GM23338 (cell line): Measurements from ENCODE around the gene DUS2. TPM values are rescaled to one million over a fixed set of nuclear protein-coding genes. Genes with fewer than 3 reads are reported as not detected.

Experiments
- ATAC-seq: fragments of 200-7000 bp; cut with Tn5 transposase; 3 replicates; pipeline ENCODE4 v1.9.1; 2020
- DNase-seq: peaks from one replicate; pipeline ENCODE4 v3.0.0-alpha.2; 2015; ENCODE audit warnings: low spot score
- H2AFZ ChIP-seq: fragments of 200-600 bp; sonication (generic); 2 replicates; pipeline ENCODE4 v1.8.0; 2016; ENCODE audit warnings: antibody characterized with exemption, mild to moderate bottlenecking, moderate library complexity
- H3F3A ChIP-seq: fragments of 200-600 bp; sonication (generic); replicated peaks from 2 replicates; pipeline ENCODE4 v1.8.0; 2017; ENCODE audit warnings: antibody characterized with exemption, mixed run types, low read depth
- H3K27ac ChIP-seq: fragments of 200-600 bp; sonication (generic); 2 replicates; pipeline ENCODE4 v1.6.1; 2016; ENCODE audit warnings: low read depth
- H3K27me3 ChIP-seq: fragments of 200-600 bp; sonication (generic); 2 replicates; pipeline ENCODE4 v1.8.0; 2016; ENCODE audit warnings: mild to moderate bottlenecking, mixed run types, moderate library complexity; ENCODE audit not compliant: insufficient read depth
- H3K36me3 ChIP-seq: fragments of 200-600 bp; sonication (generic); 2 replicates; pipeline ENCODE4 v1.8.0; 2016; ENCODE audit warnings: mild to moderate bottlenecking; ENCODE audit not compliant: insufficient read depth
- H3K4me1 ChIP-seq: fragments of 200-600 bp; sonication (generic); 2 replicates; pipeline ENCODE4 v1.8.0; 2016; ENCODE audit warnings: mild to moderate bottlenecking, moderate library complexity; ENCODE audit not compliant: insufficient read depth
- H3K4me2 ChIP-seq: fragments of 200-600 bp; sonication (generic); 2 replicates; pipeline ENCODE4 v1.7.1; 2017; ENCODE audit warnings: mixed run types
- H3K4me3 ChIP-seq: fragments of 200-600 bp; sonication (generic); 2 replicates; pipeline ENCODE4 v1.6.1; 2016; ENCODE audit warnings: mixed run types
- H3K79me2 ChIP-seq: fragments of 200-600 bp; sonication (generic); replicated peaks from 2 replicates; pipeline ENCODE4 v1.8.0; 2017; ENCODE audit warnings: mild to moderate bottlenecking; ENCODE audit not compliant: insufficient read depth
- H3K9me2 ChIP-seq: fragments of 200-600 bp; sonication (generic); 2 replicates; pipeline ENCODE4 v1.8.0; 2017; ENCODE audit not compliant: insufficient read depth
- H4K20me1 ChIP-seq: fragments of 200-600 bp; sonication (generic); replicated peaks from 2 replicates; pipeline ENCODE4 v1.8.0; 2017; ENCODE audit warnings: mild to moderate bottlenecking; ENCODE audit not compliant: insufficient read depth
- H3K27ac Mint-ChIP-seq: 2 replicates; pipeline ENCODE4 v1.8.0; 2020; ENCODE audit warnings: inconsistent platforms, mild to moderate bottlenecking, moderate library complexity, mixed read lengths
- H3K27me3 Mint-ChIP-seq: 3 replicates; pipeline ENCODE4 v1.8.0; 2022; ENCODE audit warnings: low read depth, mild to moderate bottlenecking, moderate library complexity, mixed read lengths, inconsistent platforms; ENCODE audit not compliant: insufficient read depth, poor library complexity
- H3K36me3 Mint-ChIP-seq: 3 replicates; pipeline ENCODE4 v1.8.0; 2021; ENCODE audit warnings: low read depth, mild to moderate bottlenecking, inconsistent platforms, moderate library complexity, mixed read lengths
- H3K4me1 Mint-ChIP-seq: 3 replicates; pipeline ENCODE4 v1.8.0; 2020; ENCODE audit warnings: mild to moderate bottlenecking, inconsistent platforms, mixed read lengths
- H3K4me3 Mint-ChIP-seq: 3 replicates; pipeline ENCODE4 v1.8.0; 2021; ENCODE audit warnings: moderate library complexity, mild to moderate bottlenecking, inconsistent platforms, mixed read lengths
- H3K9me3 Mint-ChIP-seq: 3 replicates; pipeline ENCODE4 v1.8.0; 2020; ENCODE audit warnings: moderate library complexity, mild to moderate bottlenecking, inconsistent platforms, mixed read lengths
- CREB1 ChIP-seq: fragments of 250-450 bp; sonication (Bioruptor Pico); IDR thresholded peaks from 2 replicates; pipeline ENCODE4 v1.5.0; 2020; ENCODE audit warnings: low read depth, mild to moderate bottlenecking, moderate library complexity
- CTCF ChIP-seq, 2 experiments: fragments of 200-600 bp in 1 of 2; sonication (generic) in 1 of 2; conservative IDR thresholded peaks; 2 replicates each; pipeline versions ENCODE4 v1.5.1 to v1.6.1; 2016 to 2017; ENCODE audit warnings: antibody characterized with exemption in 2 of 2, low read depth in 2 of 2, mild to moderate bottlenecking in 2 of 2, moderate library complexity in 1 of 2
- ETS1 ChIP-seq: IDR thresholded peaks from 2 replicates; pipeline ENCODE4 v1.6.1; 2016; ENCODE audit warnings: antibody characterized with exemption
- EZH2 ChIP-seq: fragments of 200-600 bp; sonication (generic); IDR thresholded peaks from one replicate; pipeline ENCODE4 v1.8.0; 2017; ENCODE audit warnings: antibody characterized with exemption, mild to moderate bottlenecking, low read depth; ENCODE audit not compliant: unreplicated experiment
- EZH2phosphoT487 ChIP-seq: fragments of 200-600 bp; sonication (generic); IDR thresholded peaks from one replicate; pipeline ENCODE4 v1.8.1; 2018; ENCODE audit warnings: antibody characterized with exemption; ENCODE audit not compliant: unreplicated experiment
- JUNB ChIP-seq: IDR thresholded peaks from one replicate; pipeline ENCODE4 v1.6.1; 2016; ENCODE audit warnings: antibody characterized with exemption; ENCODE audit not compliant: unreplicated experiment
- NANOG ChIP-seq: IDR thresholded peaks from 2 replicates; pipeline ENCODE4 v1.6.1; 2016; ENCODE audit warnings: antibody characterized with exemption, borderline replicate concordance
- POLR2AphosphoS5 ChIP-seq: IDR thresholded peaks from 2 replicates; pipeline ENCODE4 v1.6.1; 2016; ENCODE audit warnings: antibody characterized with exemption, low read depth
- STAT1 ChIP-seq: IDR thresholded peaks from one replicate; pipeline ENCODE4 v1.6.1; 2016; ENCODE audit warnings: antibody characterized with exemption; ENCODE audit not compliant: unreplicated experiment
- ZNF114 ChIP-seq: fragments of 250-450 bp; sonication (Bioruptor Pico); IDR thresholded peaks from 2 replicates; pipeline ENCODE4 v1.5.0; 2020; ENCODE audit warnings: mild to moderate bottlenecking, moderate library complexity
- ZNF331 ChIP-seq: fragments of 250-450 bp; sonication (Bioruptor Pico); IDR thresholded peaks from 2 replicates; pipeline ENCODE4 v1.5.0; 2020; ENCODE audit warnings: low read depth, mild to moderate bottlenecking, moderate library complexity
- ZNF462 ChIP-seq: fragments of 250-450 bp; sonication (Bioruptor Pico); IDR thresholded peaks from 2 replicates; pipeline ENCODE4 v1.5.0; 2020; ENCODE audit warnings: mild to moderate bottlenecking, moderate library complexity
- polyA plus RNA-seq: library from polyadenylated mRNA; unstranded; fragments of >200 nt; fragmentation: Nextera tagmentation; extraction: Ambion mirVana; gene quantifications from 2 replicates; pipeline ENCODE4 v1.2.1, GENCODE V29; 2016
- total RNA-seq: library from RNA; depleted of rRNA; stranded (reverse); fragments of >200 nt; shearing (Covaris generic); gene quantifications from 2 replicates; pipeline ENCODE4 v1.2.3, GENCODE V29; 2014

Gene DUS2
- total and polyA plus RNA-seq, 2 experiments from 2014 or later: 13.3 to 26.4 TPM

- TF ChIP-seq ETS1: no peak
Observed at GRCh38 chr16:67982011-67982696, 40.9 kb upstream of the DUS2 start (continued).

GRCh38 chr16:67986949-67987348 is 36.1 kb upstream of the DUS2 start:
- Histone ChIP-seq H3K4me1 (no peaks in the 10 kb centered on the region), H3K4me2 (no peak overlapping the region), H3K27me3 (no peaks in the 10 kb centered on the region), H4K20me1 (no peaks in the 10 kb centered on the region), H2AFZ (no peak overlapping the region), H3K27ac (no peak overlapping the region), H3K36me3 (no peaks in the 10 kb centered on the region), H3K9me2 (peaks cover 3% of the 10 kb centered on the region; the same call in 1 of the 2 replicates), H3F3A (no peaks in the 10 kb centered on the region), H3K79me2 (no peaks in the 10 kb centered on the region), H3K4me3 (no peak overlapping the region)
- Mint-ChIP-seq H3K27ac (no peak overlapping the region), H3K36me3 (no peaks in the 10 kb centered on the region), H3K9me3 (peaks cover 11% of the 10 kb centered on the region), H3K27me3 (peaks cover 18% of the 10 kb centered on the region), H3K4me3 (no peak overlapping the region), H3K4me1 (peaks cover 8% of the 10 kb centered on the region; the same call in 1 of the 3 replicates)
- ATAC-seq: no peak
- DNase-seq: no peak
- TF ChIP-seq STAT1: no peak
- TF ChIP-seq NANOG: no peak
- TF ChIP-seq CTCF (conservative IDR thresholded peaks at IDR 0.05; ENCODE audit: low read depth in 2 of 2): no peak
- TF ChIP-seq ETS1: no peak
- no peak for TF ChIP-seq JUNB
- no peak for TF ChIP-seq ZNF114 (CRISPR knock-in tag)
- no peak for TF ChIP-seq POLR2AphosphoS5
- no peak for TF ChIP-seq ZNF462 (CRISPR knock-in tag)
- TF ChIP-seq CREB1 (CRISPR knock-in tag): no peak
- no peak for TF ChIP-seq EZH2phosphoT487
- TF ChIP-seq EZH2: no peak
- no peak for TF ChIP-seq ZNF331 (CRISPR knock-in tag)
